Measurements from ENCODE around the gene JAGN1.

DNA sequence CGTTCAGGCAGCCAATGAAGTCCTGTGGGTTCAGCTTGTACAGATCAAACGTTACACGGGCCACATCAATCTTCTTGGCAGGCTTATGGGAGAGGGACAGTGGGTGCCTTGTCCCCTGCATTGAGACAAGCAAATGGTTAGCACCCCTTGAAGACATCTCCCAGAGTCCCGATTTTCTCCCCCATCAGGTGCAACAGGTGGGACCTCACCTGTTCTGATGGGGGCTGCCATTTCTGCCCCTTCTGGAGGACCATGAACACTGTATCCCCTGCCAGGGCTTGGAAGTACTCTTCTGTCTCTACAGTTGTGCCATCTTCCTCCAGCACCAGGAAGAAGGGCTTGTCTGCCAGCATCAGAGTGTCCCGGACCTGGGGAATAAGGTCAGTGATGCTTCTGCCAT, 20.5 kb upstream of the JAGN1 start:
- TF ChIP-seq, protein P1, sequence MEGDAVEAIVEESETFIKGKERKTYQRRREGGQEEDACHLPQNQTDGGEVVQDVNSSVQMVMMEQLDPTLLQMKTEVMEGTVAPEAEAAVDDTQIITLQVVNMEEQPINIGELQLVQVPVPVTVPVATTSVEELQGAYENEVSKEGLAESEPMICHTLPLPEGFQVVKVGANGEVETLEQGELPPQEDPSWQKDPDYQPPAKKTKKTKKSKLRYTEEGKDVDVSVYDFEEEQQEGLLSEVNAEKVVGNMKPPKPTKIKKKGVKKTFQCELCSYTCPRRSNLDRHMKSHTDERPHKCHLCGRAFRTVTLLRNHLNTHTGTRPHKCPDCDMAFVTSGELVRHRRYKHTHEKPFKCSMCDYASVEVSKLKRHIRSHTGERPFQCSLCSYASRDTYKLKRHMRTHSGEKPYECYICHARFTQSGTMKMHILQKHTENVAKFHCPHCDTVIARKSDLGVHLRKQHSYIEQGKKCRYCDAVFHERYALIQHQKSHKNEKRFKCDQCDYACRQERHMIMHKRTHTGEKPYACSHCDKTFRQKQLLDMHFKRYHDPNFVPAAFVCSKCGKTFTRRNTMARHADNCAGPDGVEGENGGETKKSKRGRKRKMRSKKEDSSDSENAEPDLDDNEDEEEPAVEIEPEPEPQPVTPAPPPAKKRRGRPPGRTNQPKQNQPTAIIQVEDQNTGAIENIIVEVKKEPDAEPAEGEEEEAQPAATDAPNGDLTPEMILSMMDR (IDR thresholded peaks at IDR 0.05), result no peak
- no peak for TF ChIP-seq POLR2A (IDR thresholded peaks at IDR 0.05)

All from uterus (tissue), 2 donors.